Common myeloid progenitor, CD34-positive (primary cell): ENCODE data around the gene ACRBP.
A peak's percentile ranks its signal among the peaks of the same experiment; 100 is the strongest.

Experiments used
- CTCF ChIA-PET: fragments of 350-600 bp; sonication (Branson Sonifier 250); formaldehyde crosslinking; loops from one replicate; lab custom pipeline; 2021; ENCODE audit warnings: antibody characterized with exemption; lab: Charles Lee
- POLR2A ChIA-PET: fragments of 350-600 bp; sonication (Branson Sonifier 250); formaldehyde crosslinking; loops from one replicate; lab custom pipeline; 2021; ENCODE audit warnings: antibody characterized with exemption; lab: Charles Lee
- DNase-seq, 3 donors: peaks; one replicate each; pipeline versions ENCODE4 v3.0.0 to v3.0.0-alpha.2; 2013
- H3K27ac ChIP-seq, 2 experiments: 1 replicate in 1 of 2; 2 replicates in 1 of 2; pipeline ENCODE4 v1.7.0; 2013; ENCODE audit warnings: inconsistent platforms in 2 of 2, low read length in 2 of 2, mild to moderate bottlenecking in 2 of 2, low read depth in 1 of 2, moderate library complexity in 1 of 2; ENCODE audit not compliant: severe bottlenecking in 2 of 2, insufficient read depth in 1 of 2, poor library complexity in 1 of 2
- H3K27me3 ChIP-seq, 5 experiments: replicated peaks in 2 of 5; 1 replicate in 3 of 5; 2 replicates in 2 of 5; pipeline versions ENCODE4 v1.6.1 to v1.7.0; 2013; ENCODE audit warnings: low read length in 4 of 5, mild to moderate bottlenecking in 2 of 5, moderate library complexity in 2 of 5, inconsistent platforms in 1 of 5; ENCODE audit not compliant: insufficient read depth in 5 of 5, control insufficient read depth in 4 of 5
- H3K36me3 ChIP-seq, 4 experiments: 1 replicate in 2 of 4; 2 replicates in 2 of 4; pipeline versions ENCODE4 v1.6.1 to v1.7.0; 2013; ENCODE audit warnings: low read length in 3 of 4, control low read depth in 1 of 4, mild to moderate bottlenecking in 1 of 4; ENCODE audit not compliant: control insufficient read depth in 4 of 4, insufficient read depth in 4 of 4
- H3K4me1 ChIP-seq, 4 experiments: 1 replicate in 3 of 4; 2 replicates in 1 of 4; pipeline versions ENCODE4 v1.6.1 to v1.7.1; 2013; ENCODE audit warnings: low read length in 3 of 4, mild to moderate bottlenecking in 3 of 4, control low read depth in 1 of 4, inconsistent platforms in 1 of 4, moderate library complexity in 1 of 4; ENCODE audit not compliant: control insufficient read depth in 4 of 4, insufficient read depth in 4 of 4; ENCODE audit errors: control extremely low read depth in 1 of 4
- H3K4me3 ChIP-seq, 7 experiments: 1 replicate in 4 of 7; 2 replicates in 3 of 7; pipeline versions ENCODE4 v1.5.1 to v1.7.0; 2013; ENCODE audit warnings: mild to moderate bottlenecking in 7 of 7, low read length in 6 of 7, moderate library complexity in 6 of 7, inconsistent platforms in 2 of 7, low read depth in 2 of 7, control low read depth in 1 of 7; ENCODE audit not compliant: insufficient read depth in 4 of 7, control insufficient read depth in 1 of 7; ENCODE audit errors: extremely low read depth in 1 of 7
- H3K9me3 ChIP-seq, 5 experiments: 1 replicate in 4 of 5; 2 replicates in 1 of 5; pipeline versions ENCODE4 v1.6.1 to v1.7.1; 2013; ENCODE audit warnings: low read length in 4 of 5, mild to moderate bottlenecking in 2 of 5, inconsistent platforms in 1 of 5, low read depth in 1 of 5, moderate library complexity in 1 of 5; ENCODE audit not compliant: control insufficient read depth in 4 of 5, insufficient read depth in 2 of 5; ENCODE audit errors: control extremely low read depth in 1 of 5
- WGBS: methylation state at CpG from one replicate; pipeline ENCODE4 v1.1.5; 2013; ENCODE audit not compliant: insufficient coverage; 5-methylcytosine and 5-hydroxymethylcytosine counted together

Gene ACRBP

GRCh38 chr12:6653342-6653741, 6.1 kb upstream of the ACRBP start:
- H3K9me3 ChIP-seq, result no peaks in the 10 kb centered on the region
- no peaks in the 10 kb centered on the region for H3K27me3 ChIP-seq
- ChIA-PET CTCF (interaction anchor here (0.9 kb wide), 1 partner anchor 128 kb away, joined by 3 read pairs; no protein-coding TSS in a partner anchor), POLR2A (no interaction called here)
- peaks cover 20 to 71% (median 42%) of the 10 kb centered on the region in 4 experiments for H3K36me3 ChIP-seq
- no peak overlapping the region for H3K27ac ChIP-seq
- no peak overlapping the region for H3K4me3 ChIP-seq
- 100% methylated on average over 1 of the region's 1 CpG for whole genome bisulfite sequencing
- no peak for DNase-seq
- no peaks in the 10 kb centered on the region for H3K4me1 ChIP-seq

- 95% methylated on average over 11 of the region's 12 CpGs for WGBS
These were observed 5.2 kb upstream of the ACRBP start for GRCh38 chr12:6652391-6652790.

GRCh38 chr12:6650832-6651231, 3.6 kb upstream of the ACRBP start:
- peaks cover 17 to 57% (median 44%) of the 10 kb centered on the region in 4 experiments for H3K36me3 ChIP-seq
- ChIA-PET CTCF (interaction anchor here (1.4 kb wide), 1 partner anchor 35 kb away, joined by 3 read pairs; no protein-coding TSS in a partner anchor), POLR2A (no interaction called here)
- no peak overlapping the region for H3K4me3 ChIP-seq
- peaks cover 0 to 5% (median 0%) of the 10 kb centered on the region in 5 experiments for H3K9me3 ChIP-seq
- H3K27ac ChIP-seq, result no peak overlapping the region
- DNase-seq, result no peak
- whole genome bisulfite sequencing, result 95% methylated on average over 4 of the region's 8 CpGs
- H3K4me1 ChIP-seq, result peaks cover 0 to 12% (median 4%) of the 10 kb centered on the region in 4 experiments
- H3K27me3 ChIP-seq, result no peaks in the 10 kb centered on the region

More at GRCh38 chr12:6652391-6652790, 5.2 kb upstream of the ACRBP start:
- Histone ChIP-seq H3K4me1 (peaks cover 0 to 1% (median under 1%) of the 10 kb centered on the region in 4 experiments), H3K27ac (no peak overlapping the region), H3K27me3 (no peaks in the 10 kb centered on the region), H3K36me3 (peaks cover 23 to 71% (median 45%) of the 10 kb centered on the region in 4 experiments), H3K9me3 (no peaks in the 10 kb centered on the region), H3K4me3 (no peak overlapping the region)
- ChIA-PET POLR2A (interaction anchor here (0.7 kb wide), 1 partner anchor 16 kb away, joined by 3 read pairs; no protein-coding TSS in a partner anchor), CTCF (interaction anchor here (1.4 kb wide), 1 partner anchor 37 kb away, joined by 3 read pairs; no protein-coding TSS in a partner anchor)
- DNase-seq, result no peak

DNA sequence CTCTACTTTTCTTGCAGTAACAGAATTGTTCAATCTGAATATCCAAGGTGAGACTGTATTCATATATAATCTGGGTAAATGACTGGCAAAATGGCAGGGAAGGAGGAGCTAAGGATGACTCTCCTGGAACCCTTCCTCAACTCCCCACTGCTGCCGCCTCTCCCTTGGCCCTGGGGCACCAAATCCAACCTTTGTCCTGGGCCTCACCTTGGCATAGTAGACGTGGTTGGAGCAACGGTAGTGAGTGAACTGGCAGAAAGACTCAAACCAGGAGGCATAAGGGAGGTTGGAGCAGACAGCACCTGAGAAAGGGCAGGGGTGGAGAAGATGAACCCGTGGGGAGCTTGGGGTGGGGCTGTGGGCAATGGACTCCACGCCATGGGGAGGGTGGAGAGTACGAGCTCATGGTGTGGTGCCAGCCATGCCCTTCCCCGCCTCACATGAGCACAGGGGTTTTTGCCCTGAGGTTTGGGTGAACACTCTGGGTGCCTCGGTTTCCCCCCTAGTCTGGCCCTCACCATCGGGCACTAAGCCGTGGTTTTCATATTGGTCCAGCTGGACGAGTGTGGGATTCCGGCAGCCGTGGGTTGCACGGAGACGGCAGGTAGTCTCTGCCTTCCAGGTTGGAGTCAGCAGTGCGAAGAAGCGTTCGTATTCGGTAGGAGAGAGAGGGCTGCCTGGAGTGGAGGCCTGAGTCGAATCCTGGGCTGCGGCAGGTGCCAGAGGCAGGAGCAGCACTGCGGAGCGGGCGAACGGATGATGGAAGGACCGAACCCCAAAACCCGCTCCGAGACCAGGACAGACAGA, 753 bp downstream of the ACRBP start:
- WGBS, result 64% methylated on average over 26 of the region's 28 CpGs
- peak overlapping the region in 1 of 2 experiments; percentile 73 for H3K27ac ChIP-seq
- peaks cover 3 to 29% (median 15%) of the 10 kb centered on the region in 4 experiments for H3K4me1 ChIP-seq
- POLR2A ChIA-PET, result no interaction called here
- no peaks in the 10 kb centered on the region for H3K27me3 ChIP-seq
- H3K36me3 ChIP-seq, result peaks cover 11 to 27% (median 21%) of the 10 kb centered on the region in 4 experiments
- DNase-seq, result no peak
- peaks cover 0 to 32% (median 0%) of the 10 kb centered on the region in 5 experiments for H3K9me3 ChIP-seq
- CTCF ChIA-PET, result interaction anchor here (1.3 to 6.5 kb wide), 5 partner anchors 11 to 61 kb away, joined by 3 to 69 read pairs (median 4); partner anchors contain the start of gene LPAR5
- peak overlapping the region; percentile 14 to 91 (median 77) for H3K4me3 ChIP-seq

DNA sequence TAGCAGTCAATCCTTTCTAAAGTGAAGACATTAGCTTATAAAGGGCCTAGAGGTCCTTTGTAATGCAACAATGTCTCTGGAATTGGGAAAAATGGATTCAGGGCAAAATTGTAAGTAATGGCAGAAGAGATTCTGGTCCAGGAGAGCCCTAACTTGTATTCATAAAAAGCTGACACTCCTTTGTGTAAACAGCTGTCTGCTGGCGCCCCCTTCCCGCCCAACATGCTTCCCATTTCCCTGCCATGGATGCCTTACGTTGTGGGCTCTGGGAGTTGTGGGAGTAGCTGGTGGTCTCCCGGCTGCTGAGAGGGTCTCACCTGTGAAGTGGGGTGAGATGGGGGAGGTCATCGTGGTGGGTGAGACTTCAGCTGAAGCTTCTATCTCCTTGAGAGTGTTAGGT, 2.3 kb downstream of the ACRBP start:
- no peak for DNase-seq
- Histone ChIP-seq H3K9me3 (peaks cover 0 to 34% (median 0%) of the 10 kb centered on the region in 5 experiments), H3K36me3 (peaks cover 2 to 13% (median 7%) of the 10 kb centered on the region in 4 experiments), H3K27me3 (no peaks in the 10 kb centered on the region), H3K27ac (no peak overlapping the region), H3K4me1 (peaks cover 3 to 29% (median 17%) of the 10 kb centered on the region in 4 experiments), H3K4me3 (peak overlapping the region in 2 of 7 experiments; percentile 42 to 54)
- CTCF ChIA-PET, result interaction anchor here (0.7 to 6.5 kb wide), 13 partner anchors 10 to 299 kb away, joined by 3 to 69 read pairs (median 4); partner anchors contain the start of genes C12orf57, COPS7A, LPAR5 and RNU7-1
- POLR2A ChIA-PET, result no interaction called here
- 85% methylated on average over 5 of the region's 5 CpGs for WGBS

DNA sequence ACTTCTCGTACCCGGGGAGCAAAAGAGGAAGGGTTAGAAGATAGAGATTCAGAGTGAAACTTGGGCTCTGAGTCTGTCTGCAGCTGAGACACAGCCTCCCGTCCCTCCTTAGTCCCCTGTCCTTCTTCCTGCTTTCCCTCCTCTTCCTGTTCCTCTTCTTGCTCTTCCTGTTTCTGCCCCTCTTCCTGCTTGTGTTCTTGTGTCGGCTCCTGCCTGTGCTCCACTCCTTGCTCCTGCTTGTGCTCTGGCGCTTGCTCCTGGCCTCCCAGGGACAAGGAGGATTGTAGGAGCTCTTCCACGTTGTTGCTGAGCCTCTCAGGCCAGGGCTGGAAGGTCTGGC, 3.0 kb downstream of the ACRBP start:
- POLR2A ChIA-PET, result interaction anchor here (0.5 kb wide), 1 partner anchor 26 kb away, joined by 3 read pairs; no protein-coding TSS in a partner anchor
- Histone ChIP-seq H3K27me3 (no peaks in the 10 kb centered on the region), H3K9me3 (peaks cover 0 to 34% (median 0%) of the 10 kb centered on the region in 5 experiments), H3K27ac (peak overlapping the region in 1 of 2 experiments; percentile 47), H3K4me1 (peaks cover 3 to 36% (median 22%) of the 10 kb centered on the region in 4 experiments), H3K36me3 (peaks cover 2 to 13% (median 6%) of the 10 kb centered on the region in 4 experiments), H3K4me3 (peak overlapping the region in 5 of 7 experiments; percentile 9 to 65 (median 50))
- peak in 1 of 3 donors; percentile 27 for DNase-seq
- CTCF ChIA-PET, result interaction anchor here (0.8 to 6.5 kb wide), 12 partner anchors 10 to 82 kb away, joined by 3 to 69 read pairs (median 5); partner anchors contain the start of gene LPAR5
- WGBS, result 19% methylated on average over 6 of the region's 6 CpGs
